K562 (cell line): ENCODE measurements around the gene SLAMF9.

Experiments
- CTBP1 ChIP-seq: fragments of 450-650 bp; IDR thresholded peaks from 2 replicates; pipeline ENCODE4 v1.6.1; 2016; ENCODE audit warnings: borderline replicate concordance
- EHMT2 ChIP-seq: fragments of 450-650 bp; IDR thresholded peaks from 2 replicates; pipeline ENCODE4 v1.6.1; 2018; ENCODE audit warnings: antibody characterized with exemption
- MAFK ChIP-seq: IDR thresholded peaks from 2 replicates; pipeline ENCODE4 v1.6.1; 2011; ENCODE audit warnings: low read length, improper control_type of control experiment
- TBL1XR1 ChIP-seq, 2 experiments: IDR thresholded peaks; 2 replicates each; pipeline ENCODE4 v1.6.1; 2012; ENCODE audit warnings: improper control_type of control experiment in 2 of 2, low read length in 2 of 2, mild to moderate bottlenecking in 1 of 2
- ZNF274 ChIP-seq: IDR thresholded peaks from 2 replicates; pipeline ENCODE4 v1.6.1; 2011; ENCODE audit warnings: low read depth, mild to moderate bottlenecking, low read length, moderate library complexity, borderline replicate concordance
- ZNF778 ChIP-seq: fragments of 450-650 bp; formaldehyde crosslinking; IDR thresholded peaks from 2 replicates; pipeline ENCODE4 v1.4.0; 2020; ENCODE audit warnings: mild to moderate bottlenecking, moderate library complexity

DNA sequence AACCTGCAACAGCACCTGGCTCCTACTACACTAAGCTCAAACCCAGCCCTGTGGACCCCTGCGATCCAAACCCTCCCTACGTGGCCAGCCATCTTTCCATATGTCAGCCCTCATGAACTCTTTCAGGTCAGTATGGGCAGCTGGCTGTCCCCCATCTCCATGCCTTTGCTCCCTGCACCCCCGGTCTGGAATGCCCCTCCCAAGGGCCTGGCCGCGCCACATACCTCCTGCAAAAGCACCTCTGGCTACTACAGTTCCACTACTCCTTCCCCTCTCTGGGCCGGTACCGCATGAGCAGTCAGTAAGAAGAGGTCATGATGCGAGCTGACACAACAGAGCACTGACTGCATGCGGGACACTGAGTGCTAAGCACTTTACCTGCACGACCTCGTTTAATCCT is 18.7 kb downstream of the SLAMF9 start:
- TF ChIP-seq EHMT2 = no peak
- no peak for TF ChIP-seq ZNF274
- TF ChIP-seq TBL1XR1 (IDR thresholded peaks at IDR 0.05; ENCODE audit: low read length in 2 of 2) = no peak
- no peak for TF ChIP-seq ZNF778 (CRISPR knock-in tag)
- no peak for TF ChIP-seq MAFK
- TF ChIP-seq CTBP1 = no peak
